BJ (cell line): ENCODE data around the gene MTTP. TPM values are rescaled to one million over a fixed set of nuclear protein-coding genes. Genes with fewer than 3 reads are reported as not detected.

ENCODE experiments used
- CTCF ChIA-PET: fragments of 350-600 bp; formaldehyde crosslinking; extraction: SDS; loops from one replicate; lab custom pipeline; 2021; ENCODE audit warnings: antibody characterized with exemption, inconsistent platforms; lab: Yijun Ruan, JAX
- POLR2A ChIA-PET: fragments of 300-600 bp; sonication (Branson Sonifier 250); formaldehyde crosslinking; extraction: SDS; loops from one replicate; lab custom pipeline; 2021; ENCODE audit warnings: antibody characterized with exemption; lab: Charles Lee
- DNase-seq: peaks from one replicate; pipeline ENCODE4 v3.0.0-alpha.2; 2011; ENCODE audit warnings: low read depth
- H3K27me3 ChIP-seq: 2 replicates; pipeline ENCODE4 v1.6.0; 2011; ENCODE audit warnings: low read length; ENCODE audit not compliant: control insufficient read depth, insufficient read depth
- H3K36me3 ChIP-seq: 2 replicates; pipeline ENCODE4 v1.5.1; 2011; ENCODE audit warnings: low read length; ENCODE audit not compliant: control insufficient read depth, insufficient read depth
- H3K4me3 ChIP-seq: 2 replicates; pipeline ENCODE4 v1.5.1; 2011; ENCODE audit warnings: low read depth, mild to moderate bottlenecking, control low read depth, low read length
- polyA plus RNA-seq: library from polyadenylated mRNA; depleted of rRNA; stranded (reverse); fragments of >200 nt; gene quantifications from 2 replicates; pipeline ENCODE4 v1.2.3, GENCODE V29; 2011
- TF ChIP-seq, protein P1 (sequence below): IDR thresholded peaks from 2 replicates; pipeline ENCODE4 v1.5.1; 2011; ENCODE audit warnings: low read depth, mild to moderate bottlenecking, control low read depth, inconsistent platforms, low read length, moderate library complexity; ENCODE audit not compliant: insufficient read depth

The MTTP gene
- polyA plus RNA-seq, 1 experiment, result not detected

DNA sequence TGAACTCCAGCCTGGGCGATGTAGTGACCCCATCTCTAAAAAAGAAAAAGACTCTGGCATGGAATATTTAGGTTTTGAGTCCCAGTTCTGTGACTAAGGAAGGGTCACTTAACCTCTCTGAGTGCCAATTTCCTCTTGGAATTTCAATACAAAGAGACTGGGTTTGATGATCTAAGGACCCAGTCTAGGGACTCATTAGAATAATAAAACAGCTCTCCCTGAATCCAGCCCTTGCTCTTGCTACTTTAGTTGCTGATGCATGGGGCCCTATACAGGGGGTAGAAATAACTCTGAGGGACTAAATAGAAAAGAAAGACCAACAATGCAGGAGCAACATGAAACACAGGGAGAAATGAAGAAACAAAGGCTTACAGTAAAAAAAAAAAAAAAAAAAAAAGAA is 70.4 kb downstream of the MTTP start:
- TF ChIP-seq, protein P1, sequence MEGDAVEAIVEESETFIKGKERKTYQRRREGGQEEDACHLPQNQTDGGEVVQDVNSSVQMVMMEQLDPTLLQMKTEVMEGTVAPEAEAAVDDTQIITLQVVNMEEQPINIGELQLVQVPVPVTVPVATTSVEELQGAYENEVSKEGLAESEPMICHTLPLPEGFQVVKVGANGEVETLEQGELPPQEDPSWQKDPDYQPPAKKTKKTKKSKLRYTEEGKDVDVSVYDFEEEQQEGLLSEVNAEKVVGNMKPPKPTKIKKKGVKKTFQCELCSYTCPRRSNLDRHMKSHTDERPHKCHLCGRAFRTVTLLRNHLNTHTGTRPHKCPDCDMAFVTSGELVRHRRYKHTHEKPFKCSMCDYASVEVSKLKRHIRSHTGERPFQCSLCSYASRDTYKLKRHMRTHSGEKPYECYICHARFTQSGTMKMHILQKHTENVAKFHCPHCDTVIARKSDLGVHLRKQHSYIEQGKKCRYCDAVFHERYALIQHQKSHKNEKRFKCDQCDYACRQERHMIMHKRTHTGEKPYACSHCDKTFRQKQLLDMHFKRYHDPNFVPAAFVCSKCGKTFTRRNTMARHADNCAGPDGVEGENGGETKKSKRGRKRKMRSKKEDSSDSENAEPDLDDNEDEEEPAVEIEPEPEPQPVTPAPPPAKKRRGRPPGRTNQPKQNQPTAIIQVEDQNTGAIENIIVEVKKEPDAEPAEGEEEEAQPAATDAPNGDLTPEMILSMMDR, result no peak
- CTCF ChIA-PET, result no interaction called here
- no peaks in the 10 kb centered on the region for H3K36me3 ChIP-seq
- H3K27me3 ChIP-seq, result peaks cover 3% of the 10 kb centered on the region; the same call in 1 of the 2 replicates
- H3K4me3 ChIP-seq, result no peak overlapping the region
- no peak for DNase-seq
- POLR2A ChIA-PET, result no interaction called here

DNA sequence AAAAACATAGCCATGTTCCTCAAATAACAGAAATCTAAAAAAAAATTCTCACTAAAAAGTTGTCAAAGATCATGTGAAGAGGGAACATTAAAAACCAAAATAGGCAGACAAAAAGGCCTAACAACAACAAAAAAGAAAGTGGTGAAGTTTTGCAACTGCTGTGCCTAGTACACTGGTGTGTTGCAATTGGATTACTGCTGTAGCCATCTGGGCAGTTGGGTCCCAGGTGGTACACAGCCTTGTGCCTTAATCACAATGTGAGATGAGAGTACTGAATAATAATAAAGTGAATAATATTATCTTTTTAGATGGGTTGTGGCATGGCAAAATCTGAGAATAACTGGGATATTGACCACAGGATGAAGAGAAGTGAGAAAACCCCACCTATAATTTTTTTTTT is 71.0 kb downstream of the MTTP start:
- TF ChIP-seq, protein P1, result no peak
- no peaks in the 10 kb centered on the region for H3K36me3 ChIP-seq
- ChIA-PET CTCF (no interaction called here), POLR2A (no interaction called here)
- DNase-seq, result no peak
- peaks cover 3% of the 10 kb centered on the region; the same call in 1 of the 2 replicates for H3K27me3 ChIP-seq
- H3K4me3 ChIP-seq, result no peak overlapping the region

DNA sequence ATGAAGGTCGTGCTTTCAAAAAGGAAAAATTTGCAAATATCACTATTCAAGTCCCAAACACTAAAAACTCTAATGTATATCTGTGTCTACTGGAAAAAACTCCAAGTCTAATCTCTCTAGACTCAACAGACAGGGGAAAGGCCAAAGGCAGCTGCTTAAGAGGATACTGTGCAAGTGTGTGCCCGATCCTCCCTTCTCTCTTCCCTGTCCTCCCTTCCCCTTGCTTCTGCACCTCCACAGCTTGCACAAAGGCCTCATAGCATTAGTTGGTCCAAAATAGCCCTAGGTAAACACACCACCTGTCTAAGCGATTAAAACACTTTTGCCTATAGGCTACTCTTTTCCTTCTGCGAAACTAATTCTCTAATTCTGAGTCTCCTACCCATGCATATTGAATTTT is 72.4 kb downstream of the MTTP start:
- CTCF ChIA-PET, result no interaction called here
- POLR2A ChIA-PET, result no interaction called here
- Histone ChIP-seq H3K27me3 (peaks cover 3% of the 10 kb centered on the region; the same call in 1 of the 2 replicates), H3K4me3 (no peak overlapping the region), H3K36me3 (no peaks in the 10 kb centered on the region)
- DNase-seq, result no peak
- TF ChIP-seq, protein P1, result no peak

DNA sequence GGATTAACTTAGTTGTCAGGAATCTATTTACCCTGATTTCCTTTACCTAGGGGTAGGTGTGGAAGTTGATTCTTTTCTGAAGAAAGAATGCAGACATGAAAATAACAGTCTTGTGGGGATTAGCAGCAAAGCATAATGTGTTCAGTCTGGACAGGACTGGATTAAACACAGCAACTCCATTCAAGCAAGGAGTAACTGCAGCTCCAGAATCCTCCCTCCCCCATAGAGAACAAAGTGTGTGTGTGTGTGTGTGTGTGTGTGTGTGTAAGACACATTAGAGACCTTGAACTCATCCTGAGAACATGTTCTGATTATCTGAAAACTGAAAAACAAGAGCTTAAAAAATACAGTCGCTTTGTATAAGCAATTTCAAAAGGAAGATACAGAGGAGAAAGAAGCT is 73.7 kb downstream of the MTTP start:
- no peak overlapping the region for H3K4me3 ChIP-seq
- no peak for DNase-seq
- ChIA-PET CTCF (no interaction called here), POLR2A (no interaction called here)
- TF ChIP-seq, protein P1, result no peak
- peaks cover 3% of the 10 kb centered on the region; the same call in 1 of the 2 replicates for H3K27me3 ChIP-seq
- H3K36me3 ChIP-seq, result no peaks in the 10 kb centered on the region

DNA sequence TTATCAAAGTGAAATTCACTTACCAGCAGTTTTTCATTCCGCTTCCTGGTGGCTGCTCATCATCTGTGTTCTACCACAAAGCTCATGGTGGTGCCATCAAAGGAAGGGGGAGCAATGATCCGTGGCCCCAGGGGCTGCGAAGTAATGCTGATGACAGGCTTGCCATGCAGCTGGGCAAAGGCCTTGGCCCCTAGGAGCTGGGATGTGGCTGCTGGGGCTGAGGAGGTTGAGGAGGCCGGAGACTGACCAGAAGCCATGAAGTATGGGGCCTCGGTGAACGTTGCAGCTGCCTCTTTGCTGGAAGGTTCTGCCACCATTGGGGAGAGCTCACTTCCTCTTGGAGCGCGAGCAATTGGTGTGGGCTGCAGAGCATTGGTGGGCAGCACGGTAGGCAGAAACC is 74.6 kb downstream of the MTTP start:
- TF ChIP-seq, protein P1, result no peak
- CTCF ChIA-PET, result no interaction called here

More for the DNA sequence above, 74.6 kb downstream of the MTTP start:
- DNase-seq, result no peak
- POLR2A ChIA-PET, result no interaction called here
- peaks cover 3% of the 10 kb centered on the region; the same call in 1 of the 2 replicates for H3K27me3 ChIP-seq
- no peaks in the 10 kb centered on the region for H3K36me3 ChIP-seq
- H3K4me3 ChIP-seq, result no peak overlapping the region
